OCI-LY1 (cell line): Measurements from ENCODE around the gene ZFC3H1.

Source experiments
- H2AFZ ChIP-seq: fragments of 200-600 bp; sonication (generic), shearing (Covaris generic); 2 replicates; pipeline ENCODE4 v1.6.0; 2014; ENCODE audit warnings: antibody characterized with exemption, mild to moderate bottlenecking, low read length
- H3F3A ChIP-seq: fragments of 200-600 bp; sonication (generic), shearing (Covaris generic); 2 replicates; pipeline ENCODE4 v1.6.0; 2014; ENCODE audit warnings: mild to moderate bottlenecking, antibody characterized with exemption, low read length, moderate library complexity; ENCODE audit not compliant: insufficient read depth
- H3K27ac ChIP-seq: fragments of 200-600 bp; sonication (generic); 2 replicates; pipeline ENCODE4 v1.5.1; 2014; ENCODE audit warnings: low read length, mixed run types, mild to moderate bottlenecking, low read depth; ENCODE audit not compliant: poor library complexity, severe bottlenecking
- H3K27me3 ChIP-seq: fragments of 200-600 bp; sonication (generic); 2 replicates; pipeline ENCODE4 v1.6.0; 2014; ENCODE audit warnings: antibody characterized with exemption, mild to moderate bottlenecking, low read length, moderate library complexity; ENCODE audit not compliant: insufficient read depth
- H3K36me3 ChIP-seq: fragments of 200-600 bp; sonication (generic); 2 replicates; pipeline ENCODE4 v1.6.1; 2014; ENCODE audit warnings: mild to moderate bottlenecking, antibody characterized with exemption, low read length, moderate library complexity, mixed read lengths; ENCODE audit not compliant: insufficient read depth
- H3K4me1 ChIP-seq: fragments of 200-600 bp; sonication (generic); 2 replicates; pipeline ENCODE4 v1.5.1; 2014; ENCODE audit warnings: mild to moderate bottlenecking, low read length, moderate library complexity; ENCODE audit not compliant: insufficient read depth, severe bottlenecking
- H3K4me2 ChIP-seq: fragments of 200-600 bp; sonication (generic), shearing (Covaris generic); 2 replicates; pipeline ENCODE4 v1.6.1; 2014; ENCODE audit warnings: low read length
- H3K4me3 ChIP-seq: fragments of 200-600 bp; sonication (generic); 2 replicates; pipeline ENCODE4 v1.5.1; 2014; ENCODE audit warnings: low read length, low read depth, mild to moderate bottlenecking, mixed read lengths; ENCODE audit not compliant: poor library complexity, severe bottlenecking
- H3K79me2 ChIP-seq: fragments of 200-600 bp; shearing (Covaris generic); 2 replicates; pipeline ENCODE4 v1.6.1; 2016; ENCODE audit warnings: mixed run types, low read length, mixed read lengths; ENCODE audit not compliant: insufficient read depth
- H3K9ac ChIP-seq: fragments of 200-600 bp; sonication (generic), shearing (Covaris generic); 2 replicates; pipeline ENCODE4 v1.6.1; 2014; ENCODE audit warnings: mild to moderate bottlenecking, low read length, mixed read lengths
- H3K9me2 ChIP-seq: fragments of 200-600 bp; sonication (generic), shearing (Covaris generic); 2 replicates; pipeline ENCODE4 v1.6.1; 2014; ENCODE audit warnings: low read depth, mild to moderate bottlenecking, low read length, mixed read lengths
- H3K9me3 ChIP-seq: fragments of 200-600 bp; shearing (Covaris generic); 2 replicates; pipeline ENCODE4 v1.6.1; 2014; ENCODE audit warnings: low read length, mixed read lengths
- H4K20me1 ChIP-seq: fragments of 200-600 bp; sonication (generic), shearing (Covaris generic); 2 replicates; pipeline ENCODE4 v1.6.0; 2016; ENCODE audit warnings: mild to moderate bottlenecking, low read length; ENCODE audit not compliant: insufficient read depth
- EZH2 ChIP-seq: fragments of 200-600 bp; sonication (generic), shearing (Covaris generic); IDR thresholded peaks from 2 replicates; pipeline ENCODE4 v1.8.0; 2017; ENCODE audit warnings: borderline replicate concordance, mixed run types, mild to moderate bottlenecking, antibody characterized with exemption, low read length, moderate library complexity, mixed read lengths
- TF ChIP-seq, protein P1 (sequence below): fragments of 200-600 bp; sonication (generic), shearing (Covaris generic); IDR thresholded peaks from 2 replicates; pipeline ENCODE4 v1.5.1; 2017; ENCODE audit warnings: mild to moderate bottlenecking, antibody characterized with exemption, low read length, moderate library complexity, mixed read lengths

Gene ZFC3H1

DNA sequence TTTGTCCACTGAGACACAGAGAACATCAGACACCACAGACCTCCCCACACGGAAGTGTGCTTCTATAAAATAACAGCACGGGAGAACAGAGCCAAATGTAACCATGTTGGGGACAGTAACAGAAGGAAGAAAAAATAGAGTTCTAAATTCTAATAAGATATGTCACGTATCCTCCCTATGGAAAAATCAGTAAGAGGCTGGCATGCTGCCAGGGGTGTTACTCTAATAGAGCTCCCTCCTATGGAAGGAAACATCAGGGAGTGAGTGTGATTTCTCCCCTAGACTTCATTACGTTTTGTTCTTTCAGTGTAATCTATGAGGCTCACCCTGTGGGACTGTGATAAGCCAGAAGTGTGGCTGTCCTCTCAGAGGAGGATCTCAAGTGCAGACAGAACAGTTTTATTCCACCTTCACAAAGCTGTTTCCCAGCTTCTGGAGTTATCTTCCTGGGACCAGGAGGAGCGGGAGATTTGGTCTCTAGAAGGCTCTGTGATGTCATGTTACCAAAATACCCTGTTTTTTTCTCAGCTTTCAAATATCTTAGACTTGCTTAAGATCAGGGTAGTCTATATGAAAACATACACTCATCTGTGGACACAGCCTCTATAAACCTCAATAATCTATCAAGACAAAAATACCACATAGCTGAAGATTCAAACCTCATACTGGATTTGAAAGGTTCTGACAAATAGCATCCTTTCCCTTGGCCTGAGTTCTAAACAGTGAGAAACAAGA lies 69.3 kb downstream of the ZFC3H1 start:
- no peak overlapping the region for H3K27ac ChIP-seq
- no peaks in the 10 kb centered on the region for H3K36me3 ChIP-seq
- H3K4me3 ChIP-seq, result no peak overlapping the region
- H3F3A ChIP-seq, result no peaks in the 10 kb centered on the region
- H3K79me2 ChIP-seq, result no peaks in the 10 kb centered on the region
- H3K9me2 ChIP-seq, result no peaks in the 10 kb centered on the region
- H3K9ac ChIP-seq, result no peak overlapping the region
- 0 out of 2 replicates have a peak, but pooled peaks cover 2% of the 10 kb centered on the region for H3K9me3 ChIP-seq
- H3K27me3 ChIP-seq, result no peaks in the 10 kb centered on the region
- no peaks in the 10 kb centered on the region for H4K20me1 ChIP-seq
- H2AFZ ChIP-seq, result no peak overlapping the region
- H3K4me1 ChIP-seq, result no peaks in the 10 kb centered on the region
- TF ChIP-seq EZH2, result no peak
- TF ChIP-seq, protein P1, sequence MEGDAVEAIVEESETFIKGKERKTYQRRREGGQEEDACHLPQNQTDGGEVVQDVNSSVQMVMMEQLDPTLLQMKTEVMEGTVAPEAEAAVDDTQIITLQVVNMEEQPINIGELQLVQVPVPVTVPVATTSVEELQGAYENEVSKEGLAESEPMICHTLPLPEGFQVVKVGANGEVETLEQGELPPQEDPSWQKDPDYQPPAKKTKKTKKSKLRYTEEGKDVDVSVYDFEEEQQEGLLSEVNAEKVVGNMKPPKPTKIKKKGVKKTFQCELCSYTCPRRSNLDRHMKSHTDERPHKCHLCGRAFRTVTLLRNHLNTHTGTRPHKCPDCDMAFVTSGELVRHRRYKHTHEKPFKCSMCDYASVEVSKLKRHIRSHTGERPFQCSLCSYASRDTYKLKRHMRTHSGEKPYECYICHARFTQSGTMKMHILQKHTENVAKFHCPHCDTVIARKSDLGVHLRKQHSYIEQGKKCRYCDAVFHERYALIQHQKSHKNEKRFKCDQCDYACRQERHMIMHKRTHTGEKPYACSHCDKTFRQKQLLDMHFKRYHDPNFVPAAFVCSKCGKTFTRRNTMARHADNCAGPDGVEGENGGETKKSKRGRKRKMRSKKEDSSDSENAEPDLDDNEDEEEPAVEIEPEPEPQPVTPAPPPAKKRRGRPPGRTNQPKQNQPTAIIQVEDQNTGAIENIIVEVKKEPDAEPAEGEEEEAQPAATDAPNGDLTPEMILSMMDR, result no peak
- no peak overlapping the region for H3K4me2 ChIP-seq

DNA sequence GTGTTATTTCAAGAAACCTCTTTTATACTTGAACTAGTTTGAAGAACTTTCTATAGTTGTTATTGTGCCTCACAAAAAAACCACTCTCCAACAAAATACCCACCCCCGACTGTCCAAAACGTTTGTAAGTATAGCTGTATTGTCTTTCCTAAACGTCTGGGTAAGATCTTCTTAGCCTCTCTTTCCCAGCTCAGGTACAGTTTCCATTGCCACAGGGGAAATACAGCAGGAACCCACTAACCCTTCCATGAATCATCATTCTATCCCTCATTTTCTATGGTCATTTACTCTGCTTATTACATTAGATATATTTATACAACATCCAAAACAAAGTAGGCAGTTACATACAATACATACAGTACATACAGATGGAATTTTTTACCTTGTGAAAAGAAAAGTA lies 70.8 kb downstream of the ZFC3H1 start:
- Histone ChIP-seq H3K4me3 (no peak overlapping the region), H2AFZ (no peak overlapping the region)

DNA sequence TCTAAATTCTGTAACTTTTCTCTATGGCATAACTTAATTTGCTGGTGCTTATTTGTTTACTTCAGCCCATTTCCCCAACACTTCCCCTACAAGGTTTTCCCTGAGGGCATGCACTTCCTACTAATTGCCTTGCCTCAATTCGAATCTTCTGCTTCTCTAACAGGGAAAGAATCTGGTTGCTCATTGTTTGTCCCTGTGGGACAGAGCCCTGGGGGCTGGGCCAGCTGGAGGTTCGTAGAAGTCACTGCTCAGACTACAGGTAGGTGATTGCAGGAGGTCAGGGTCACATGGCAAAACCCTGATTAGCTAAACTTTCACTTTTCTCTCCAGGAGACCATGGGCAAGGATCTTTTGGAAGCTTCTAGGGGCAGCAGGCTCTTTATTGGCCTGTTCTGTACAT lies 72.0 kb downstream of the ZFC3H1 start:
- no peaks in the 10 kb centered on the region for H3K79me2 ChIP-seq
- H3K36me3 ChIP-seq, result no peaks in the 10 kb centered on the region
- H4K20me1 ChIP-seq, result no peaks in the 10 kb centered on the region
- no peak overlapping the region for H3K4me3 ChIP-seq
- H3K9ac ChIP-seq, result no peak overlapping the region
- H3F3A ChIP-seq, result no peaks in the 10 kb centered on the region
- TF ChIP-seq, protein P1, result no peak
- TF ChIP-seq EZH2, result no peak
- H3K9me3 ChIP-seq, result no peaks in the 10 kb centered on the region
- no peaks in the 10 kb centered on the region for H3K4me1 ChIP-seq
- no peak overlapping the region for H3K27ac ChIP-seq
- H3K4me2 ChIP-seq, result no peak overlapping the region
- H3K27me3 ChIP-seq, result no peaks in the 10 kb centered on the region
- no peaks in the 10 kb centered on the region for H3K9me2 ChIP-seq
- H2AFZ ChIP-seq, result no peak overlapping the region

More for the DNA sequence above, 70.8 kb downstream of the ZFC3H1 start:
- H3K79me2 ChIP-seq, result no peaks in the 10 kb centered on the region
- no peak overlapping the region for H3K9ac ChIP-seq
- no peaks in the 10 kb centered on the region for H4K20me1 ChIP-seq
- no peaks in the 10 kb centered on the region for H3K27me3 ChIP-seq
- no peaks in the 10 kb centered on the region for H3K36me3 ChIP-seq
- no peaks in the 10 kb centered on the region for H3K9me3 ChIP-seq
- no peak overlapping the region for H3K4me2 ChIP-seq
- no peaks in the 10 kb centered on the region for H3K9me2 ChIP-seq
- H3F3A ChIP-seq, result no peaks in the 10 kb centered on the region
- TF ChIP-seq EZH2, result no peak
- TF ChIP-seq, protein P1, result no peak
- no peak overlapping the region for H3K27ac ChIP-seq
- no peaks in the 10 kb centered on the region for H3K4me1 ChIP-seq
